ENCODE results near the gene SLCO1A2.

DNA sequence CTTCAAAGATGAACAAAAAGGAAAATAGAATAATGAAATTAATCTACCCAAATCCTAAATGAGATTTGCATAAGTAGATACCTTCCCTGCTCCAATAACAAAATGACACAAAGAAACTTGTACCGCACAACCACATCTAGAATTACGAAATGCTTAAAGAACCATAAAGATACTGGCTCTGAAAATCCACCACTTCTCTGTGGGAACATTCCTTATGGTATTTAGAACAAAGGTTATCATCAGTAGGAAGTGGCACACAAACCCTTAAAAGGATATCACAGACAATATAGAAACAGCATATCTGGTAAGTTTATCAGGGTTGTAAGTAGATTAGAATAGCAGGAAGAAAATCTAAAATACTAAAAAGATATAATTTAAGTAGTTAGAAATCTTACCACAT lies 49.5 kb upstream of the SLCO1A2 start:
- TF ChIP-seq, protein P1, sequence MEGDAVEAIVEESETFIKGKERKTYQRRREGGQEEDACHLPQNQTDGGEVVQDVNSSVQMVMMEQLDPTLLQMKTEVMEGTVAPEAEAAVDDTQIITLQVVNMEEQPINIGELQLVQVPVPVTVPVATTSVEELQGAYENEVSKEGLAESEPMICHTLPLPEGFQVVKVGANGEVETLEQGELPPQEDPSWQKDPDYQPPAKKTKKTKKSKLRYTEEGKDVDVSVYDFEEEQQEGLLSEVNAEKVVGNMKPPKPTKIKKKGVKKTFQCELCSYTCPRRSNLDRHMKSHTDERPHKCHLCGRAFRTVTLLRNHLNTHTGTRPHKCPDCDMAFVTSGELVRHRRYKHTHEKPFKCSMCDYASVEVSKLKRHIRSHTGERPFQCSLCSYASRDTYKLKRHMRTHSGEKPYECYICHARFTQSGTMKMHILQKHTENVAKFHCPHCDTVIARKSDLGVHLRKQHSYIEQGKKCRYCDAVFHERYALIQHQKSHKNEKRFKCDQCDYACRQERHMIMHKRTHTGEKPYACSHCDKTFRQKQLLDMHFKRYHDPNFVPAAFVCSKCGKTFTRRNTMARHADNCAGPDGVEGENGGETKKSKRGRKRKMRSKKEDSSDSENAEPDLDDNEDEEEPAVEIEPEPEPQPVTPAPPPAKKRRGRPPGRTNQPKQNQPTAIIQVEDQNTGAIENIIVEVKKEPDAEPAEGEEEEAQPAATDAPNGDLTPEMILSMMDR (IDR thresholded peaks at IDR 0.05; ENCODE audit: borderline replicate concordance, extremely low read depth, low read length, poor library complexity, severe bottlenecking), result no peak
- no peak for TF ChIP-seq EZH2 (IDR thresholded peaks at IDR 0.05; ENCODE audit: borderline replicate concordance, low read depth, low read length, severe bottlenecking)

Measured in DND-41 (cell line).